ENCODE data around the gene LIN7B. TPM values are rescaled to one million over a fixed set of nuclear protein-coding genes. Genes with fewer than 3 reads are reported as not detected.

Gene LIN7B
- total and polyA plus RNA-seq, 9 of the 15 experiments (the other 6 are each of a cell fraction or from before 2014, with no cell fraction given), result 0.89 to 15.7 (median 4.0) TPM

- TF ChIP-seq AFF4 (CRISPR knock-in tag; IDR thresholded peaks at IDR 0.05) (no peak), CREBBP (IDR thresholded peaks at IDR 0.05; ENCODE audit: low read depth, low read length) (no peak), POLR2A (conservative IDR thresholded peaks at IDR 0.05) (0 out of 2 replicates have a peak, but pooled peaks have one; percentile 35), ZNF277 (CRISPR knock-in tag; IDR thresholded peaks at IDR 0.05; ENCODE audit: borderline replicate concordance) (no peak), MTA1 (IDR thresholded peaks at IDR 0.05; ENCODE audit: borderline replicate concordance) (peak; percentile 54; the same call in 1 of the 2 replicates), CBX5 (IDR thresholded peaks at IDR 0.05; ENCODE audit: borderline replicate concordance, low read depth) (no peak), ZNF316 (IDR thresholded peaks at IDR 0.05) (peak; percentile 86), RB1 (IDR thresholded peaks at IDR 0.05; ENCODE audit: low read depth) (no peak), CHCHD3 (CRISPR knock-in tag; IDR thresholded peaks at IDR 0.05) (no peak), ETS2 (tag; IDR thresholded peaks at IDR 0.05; ENCODE audit: borderline replicate concordance, poor library complexity, severe bottlenecking) (no peak), ARID4B (CRISPR knock-in tag; IDR thresholded peaks at IDR 0.05) (no peak), USF1 (CRISPR knock-in tag; IDR thresholded peaks at IDR 0.05) (no peak), ZBTB7A (IDR thresholded peaks at IDR 0.05; ENCODE audit: borderline replicate concordance, control insufficient read depth, low read depth, low read length) (peak; percentile 82), HDAC8 (tag; IDR thresholded peaks at IDR 0.05) (no peak), RNF2 (IDR thresholded peaks at IDR 0.05) (no peak)
These were observed 40.4 kb upstream of the LIN7B start (continued) for GRCh38 chr19:49073514-49074378.
